ELF-1 (cell line): ENCODE data around the gene EVPL.
"Not testable (repeated sequence)": the region's sequence is repeated elsewhere in the genome, so short reads cannot be mapped to it uniquely, and the experiment has no call there.

Experiments
- DNase-seq: peaks from one replicate; pipeline ENCODE4 v3.0.0-alpha.2; 2016; ENCODE audit warnings: low read depth, low spot score

The EVPL gene

DNA sequence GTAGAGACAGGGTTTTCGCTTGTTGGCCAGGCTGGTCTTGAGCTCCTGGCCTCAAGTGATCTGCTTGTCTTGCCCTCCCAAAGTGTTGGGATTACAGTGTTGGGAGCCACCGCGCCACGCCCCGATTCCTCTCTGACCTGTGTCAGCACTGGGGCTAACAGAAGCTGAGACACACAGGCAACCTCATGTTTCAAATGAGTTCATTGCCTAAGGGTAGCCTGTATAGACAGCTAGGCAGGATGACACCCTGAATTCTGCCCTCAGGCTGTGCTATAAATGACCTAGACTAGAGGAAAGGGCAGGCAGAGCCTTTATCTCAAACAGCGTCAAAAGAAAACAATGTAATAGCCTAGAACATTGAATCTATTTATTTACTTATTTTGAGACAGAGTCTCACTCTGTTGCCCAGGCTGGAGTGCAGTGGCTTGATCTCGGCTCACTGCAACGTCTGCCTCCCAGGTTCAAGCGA is 28.7 kb downstream of the EVPL start:
- peak; percentile 60 for DNase-seq

DNA sequence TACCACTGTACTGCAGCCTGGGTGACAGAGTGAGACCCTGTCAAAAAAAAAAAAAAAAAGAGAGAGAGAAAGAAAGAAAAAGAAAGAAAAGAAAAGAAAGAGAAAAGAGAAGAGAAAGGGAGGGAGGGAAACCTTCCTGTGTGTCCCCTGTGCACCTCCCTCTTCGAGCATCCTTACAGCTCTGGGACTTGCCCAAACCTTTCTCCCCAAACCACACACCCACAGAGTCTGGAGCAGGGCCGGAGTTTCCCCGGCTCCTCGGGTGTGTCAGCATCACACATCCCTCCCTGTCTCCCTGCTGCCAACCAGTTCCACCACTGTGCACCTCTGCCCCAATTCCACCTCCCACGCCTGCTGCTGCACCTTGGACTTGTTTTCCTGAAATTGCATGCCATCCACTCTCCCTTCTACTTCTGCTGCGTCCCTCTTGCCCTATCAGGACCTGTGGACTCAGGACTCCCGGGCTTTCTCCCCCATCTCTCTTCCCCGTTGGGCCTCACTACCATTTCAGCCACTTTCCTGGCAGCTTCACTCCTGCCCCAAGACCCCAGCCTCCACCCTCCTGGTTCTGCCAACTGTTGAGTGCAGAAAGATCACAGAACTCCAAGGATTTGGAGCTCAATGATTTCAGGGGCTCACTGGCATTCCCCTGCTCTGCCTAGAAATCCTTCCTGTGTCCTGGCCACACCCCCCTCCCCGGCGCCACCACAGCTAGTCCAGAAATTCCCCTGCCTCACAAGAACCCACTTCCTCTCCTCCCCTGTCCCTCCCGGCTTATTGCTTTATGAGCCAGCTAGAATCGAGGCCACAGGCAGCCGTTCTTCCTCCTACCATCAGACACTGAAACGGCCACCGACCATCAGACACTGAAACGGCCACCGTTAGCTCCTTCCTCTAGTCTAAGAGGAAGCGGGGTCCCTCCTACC is 30.2 kb downstream of the EVPL start:
- no peak for DNase-seq

DNA sequence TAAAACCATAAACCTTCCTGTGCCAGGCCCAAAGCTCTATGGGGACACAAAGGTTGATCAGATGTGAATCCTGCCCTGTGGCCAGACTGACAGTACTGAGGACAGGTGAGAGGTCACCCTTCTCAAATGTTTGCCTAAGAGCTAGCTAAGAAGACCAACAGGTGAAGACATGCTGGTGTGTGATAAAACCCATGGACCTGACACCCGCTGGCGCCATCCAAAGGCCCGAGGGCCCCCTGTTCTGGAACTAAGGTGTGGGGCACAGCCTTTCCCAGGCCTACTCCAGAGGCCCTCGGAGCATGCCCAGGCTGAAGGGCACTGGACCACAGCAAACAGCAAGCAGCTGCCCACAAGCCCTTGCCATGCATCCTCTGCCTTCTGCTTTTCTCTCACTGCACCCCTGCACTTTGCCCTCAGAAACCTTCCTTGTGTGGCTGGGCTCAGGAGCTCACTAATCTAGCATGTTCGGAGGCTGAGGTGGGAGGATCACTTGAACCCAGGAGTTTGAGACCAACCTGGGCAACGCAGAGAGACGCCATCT is 31.7 kb downstream of the EVPL start:
- DNase-seq, result no peak

DNA sequence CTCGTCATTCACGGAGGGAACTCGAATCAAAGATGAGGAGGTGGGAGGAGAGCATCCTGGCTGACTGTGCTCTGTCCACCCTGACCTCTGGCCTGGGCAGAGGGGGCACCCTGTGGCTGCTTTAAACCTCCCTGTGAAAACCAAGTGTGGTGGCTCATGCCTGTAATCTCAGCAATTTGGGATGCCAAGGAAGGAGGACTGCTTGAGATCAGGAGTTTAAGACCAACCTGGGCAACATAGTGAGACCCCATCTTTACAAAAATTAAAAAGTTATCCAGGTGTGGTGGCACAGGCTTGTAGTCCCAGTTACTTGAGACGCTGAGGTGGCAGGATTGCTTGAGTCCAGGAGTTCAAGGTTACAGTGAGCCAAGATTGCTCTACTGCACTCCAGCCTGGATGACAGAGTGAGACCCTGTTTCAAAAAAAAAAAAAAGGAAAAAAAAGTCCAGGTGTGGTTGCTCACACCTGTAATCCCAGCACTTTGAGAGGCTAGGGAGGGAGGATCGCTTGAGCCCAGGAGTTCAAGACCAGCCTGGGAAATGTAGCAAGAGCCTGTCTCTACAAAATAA is 32.2 kb downstream of the EVPL start:
- DNase-seq, result no peak

DNA sequence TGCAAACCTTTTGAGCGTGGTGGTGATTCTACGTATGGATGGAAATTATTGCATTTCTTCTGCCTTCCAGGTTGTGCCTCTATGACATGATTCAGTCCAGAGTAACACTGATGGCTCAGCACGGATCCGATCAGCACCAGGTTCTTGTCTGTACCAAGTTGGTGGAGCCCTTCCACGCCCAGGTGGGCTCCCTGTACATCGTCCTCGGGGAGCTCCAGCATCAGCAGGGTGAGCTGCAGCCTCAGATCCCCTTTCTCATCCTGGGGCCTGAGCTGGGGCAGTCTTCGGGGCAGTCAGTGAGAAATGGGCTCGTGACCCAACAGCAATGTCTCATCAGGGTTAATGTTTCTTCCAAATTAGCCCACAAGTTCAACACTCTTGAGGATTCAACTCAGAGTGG is 35.7 kb downstream of the EVPL start:
- DNase-seq, result no peak

DNA sequence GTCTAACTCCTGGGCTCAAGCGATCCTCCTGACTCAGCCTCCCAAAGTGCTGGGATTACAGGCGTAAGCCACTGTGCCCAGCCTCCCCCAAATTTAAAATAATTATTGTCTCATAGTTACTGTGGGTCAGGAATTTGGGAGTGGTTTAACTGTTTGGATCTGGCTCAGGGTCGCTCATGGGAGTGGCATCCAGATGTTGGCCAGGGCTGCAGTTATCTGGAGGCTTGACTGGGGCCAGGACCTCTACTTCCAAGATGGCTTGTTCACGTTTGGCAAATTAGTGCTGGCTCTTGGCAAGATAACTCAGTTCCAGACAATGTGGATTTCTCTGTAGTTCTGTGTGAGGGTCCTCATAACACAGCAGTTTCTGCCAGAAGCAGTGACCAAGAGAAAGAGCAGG is 40.1 kb downstream of the EVPL start:
- no peak for DNase-seq

DNA sequence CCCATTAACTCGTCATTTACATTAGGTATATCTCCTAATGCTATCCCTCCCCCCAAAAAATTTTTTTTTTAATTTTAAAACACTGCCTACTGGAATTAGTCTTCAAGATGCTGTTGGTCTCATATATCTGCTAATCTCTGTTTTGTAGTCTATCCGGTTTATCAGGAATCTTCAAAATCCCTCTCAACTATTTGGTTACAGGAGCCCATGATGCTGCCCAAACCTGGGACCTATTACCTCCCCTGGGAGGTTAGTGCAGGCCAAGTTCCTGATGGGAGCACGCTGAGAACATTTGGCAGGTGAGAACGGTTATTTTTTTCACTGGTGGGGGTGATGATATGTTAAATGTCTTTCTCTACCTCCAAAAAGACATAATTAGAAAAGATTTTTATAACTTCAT is 41.1 kb downstream of the EVPL start:
- no peak for DNase-seq

DNA sequence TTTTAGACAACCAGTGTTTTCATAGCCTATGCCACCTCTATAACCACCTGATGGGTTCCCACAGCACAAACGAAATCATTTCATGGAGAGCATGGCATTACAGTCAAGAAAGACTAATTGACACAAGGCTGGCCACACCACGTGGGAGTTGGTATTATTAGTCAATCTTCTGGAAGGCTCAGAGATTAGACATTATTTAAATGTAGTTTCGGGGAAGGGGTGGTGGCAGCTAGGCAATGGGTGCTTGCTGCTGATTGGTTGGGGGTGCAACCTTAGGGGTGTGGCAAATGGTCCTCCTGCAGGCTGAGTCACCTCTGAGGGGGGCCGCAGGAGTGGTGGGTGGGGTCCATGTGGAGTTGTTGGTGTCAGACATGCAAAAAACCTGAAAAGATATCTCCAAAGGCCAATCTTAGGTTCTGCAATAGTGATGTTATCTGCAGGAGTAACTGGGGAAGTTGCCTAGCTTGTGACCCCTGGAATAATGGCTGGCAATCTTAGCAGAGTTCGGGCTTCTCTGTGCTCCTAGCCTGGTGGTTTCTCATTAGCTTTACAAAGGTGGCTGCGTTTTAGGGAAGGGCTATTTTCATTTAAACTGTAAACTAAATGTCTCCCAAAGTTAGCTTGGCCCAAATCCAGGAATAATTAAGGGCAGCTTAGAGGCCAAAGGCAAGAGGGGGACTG is 43.5 kb downstream of the EVPL start:
- peak; percentile 55 for DNase-seq

DNA sequence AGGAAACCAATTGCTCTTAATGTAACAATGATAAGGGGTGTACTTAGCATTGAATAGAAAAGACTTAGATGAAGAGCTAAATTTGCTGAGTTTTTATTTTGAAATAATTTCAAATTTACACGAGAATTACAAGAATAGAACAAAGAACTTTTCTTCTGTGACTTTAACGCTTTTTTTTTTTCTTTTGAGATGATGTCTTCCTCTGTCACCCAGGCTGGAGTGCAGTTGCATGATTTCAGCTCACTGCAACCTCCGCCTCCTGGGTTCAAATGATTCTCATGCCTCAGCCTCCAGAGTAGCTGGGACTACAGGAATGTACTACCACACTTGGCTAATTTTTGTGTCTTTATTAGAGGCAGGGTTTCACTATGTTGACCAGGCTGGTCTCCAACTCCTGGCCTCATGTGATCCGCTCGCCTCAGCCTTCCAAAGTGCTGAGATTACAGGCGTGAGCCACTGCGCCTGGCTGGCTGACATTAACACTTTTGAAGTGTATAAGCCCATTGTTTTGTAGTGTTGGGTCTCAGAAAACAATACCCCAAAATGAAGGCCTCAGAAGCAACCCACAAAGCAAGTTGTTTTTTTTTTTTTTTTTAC is 46.0 kb downstream of the EVPL start:
- DNase-seq, result no peak

DNA sequence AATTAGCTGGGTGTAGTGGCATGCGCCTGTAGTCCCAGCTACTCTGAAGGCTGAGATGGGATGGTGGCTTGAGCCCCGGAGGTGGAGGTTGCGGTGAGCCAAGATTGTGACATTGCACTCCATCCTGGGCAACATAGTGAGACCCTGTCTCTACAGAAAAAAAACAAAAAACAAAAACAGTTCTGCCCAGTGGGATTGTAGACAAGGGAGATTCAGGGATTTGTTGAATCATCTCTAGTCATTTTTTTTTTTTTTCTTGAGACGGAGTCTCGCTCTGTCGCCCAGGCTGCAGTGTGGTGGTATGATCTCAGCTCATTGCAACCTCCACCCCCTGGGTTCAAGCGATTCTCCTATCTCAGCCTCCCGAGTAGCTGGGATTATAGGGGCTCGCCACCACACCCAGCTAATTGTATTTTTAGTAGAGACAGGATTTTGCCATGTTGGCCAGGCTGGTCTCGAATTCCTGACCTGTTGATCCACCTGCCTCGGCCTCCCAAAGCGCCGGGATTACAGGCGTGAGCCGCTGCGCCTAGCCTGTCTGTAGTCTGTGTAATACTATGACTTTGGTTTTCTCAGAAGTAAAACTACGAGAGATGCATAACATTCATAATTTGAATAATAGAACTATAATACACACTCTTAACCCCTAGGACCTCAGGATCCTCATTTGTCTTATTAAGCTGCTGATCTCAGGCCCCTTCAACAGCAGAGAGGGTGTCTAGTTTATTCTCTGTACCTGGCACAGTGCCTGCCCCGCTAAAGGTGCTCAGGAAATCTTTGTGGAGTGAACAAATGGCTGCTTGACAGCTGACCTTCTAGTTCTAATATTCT is 46.7 kb downstream of the EVPL start:
- DNase-seq, result no peak

DNA sequence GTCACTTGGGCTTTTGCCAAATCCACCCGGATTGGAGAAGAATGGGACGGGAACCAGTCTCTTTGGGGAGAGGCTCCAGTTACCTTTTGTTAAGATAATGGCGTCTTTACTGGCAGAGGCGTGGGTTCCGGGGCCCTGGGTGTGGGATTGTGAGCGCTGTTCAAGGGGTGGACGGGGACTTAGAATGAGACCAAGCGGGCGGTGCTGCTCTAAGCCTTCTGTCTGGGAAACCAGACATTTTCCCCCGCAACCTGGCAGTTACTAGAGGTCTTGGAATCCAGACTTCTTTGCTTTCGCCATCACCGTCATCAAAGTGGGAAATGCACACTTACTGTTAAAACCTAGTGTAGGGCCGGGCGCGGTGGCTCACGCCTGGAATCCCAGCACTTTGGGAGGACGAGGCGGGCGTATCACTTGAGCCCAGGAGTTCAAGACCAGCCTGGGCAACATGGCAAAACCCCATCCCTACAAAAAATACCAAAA is 47.4 kb downstream of the EVPL start:
- no peak for DNase-seq

DNA sequence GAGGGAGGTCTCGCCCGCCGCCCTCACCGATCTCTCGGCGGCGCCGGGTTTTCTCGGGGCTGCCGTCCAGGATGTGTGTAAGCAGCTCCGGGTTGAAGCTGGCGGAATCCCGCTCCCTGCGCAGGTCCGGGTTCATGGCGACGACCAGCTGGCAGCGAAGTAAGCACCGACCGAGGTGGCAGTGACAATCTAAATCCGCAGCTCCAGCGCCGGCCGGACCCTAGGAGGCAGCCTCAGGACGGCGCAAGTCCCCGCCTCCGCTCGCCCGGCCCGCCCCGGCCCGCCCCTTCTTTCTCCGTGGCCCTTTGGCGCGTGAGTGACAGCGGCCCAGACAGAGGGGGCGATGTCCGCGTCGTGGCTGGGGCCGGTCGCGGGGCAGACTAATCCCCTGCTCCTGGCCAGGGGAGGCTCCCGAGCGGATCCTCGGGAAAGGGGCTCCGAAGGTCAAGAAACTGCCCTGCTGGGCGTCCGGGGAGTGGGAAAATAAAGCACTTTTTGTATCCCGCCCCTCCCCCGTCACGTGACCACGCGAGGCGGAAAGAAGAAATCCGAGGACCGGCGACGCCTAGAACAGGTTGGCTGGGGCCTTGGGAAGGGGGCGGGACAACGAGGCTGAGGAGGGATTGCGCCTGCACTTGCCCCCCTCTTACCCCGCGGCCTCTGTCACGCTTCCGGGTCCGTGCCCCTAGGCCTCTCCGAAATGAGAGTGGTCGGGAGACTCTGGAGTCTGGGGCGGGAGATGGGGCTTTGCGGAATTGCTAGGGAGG is 48.0 kb downstream of the EVPL start, which contains the start of the genes ACOX1 and TEN1:
ACOX1 (minus strand) TSS at position 229 of the 767 bp plus-strand sequence; CDS start at position 136, 93 bp downstream.
TEN1 (plus strand) TSS at position 303 of the 767 bp plus-strand sequence. CDS start 6,953 bp downstream, outside the sequence.
- DNase-seq, result peak; percentile 98

DNA sequence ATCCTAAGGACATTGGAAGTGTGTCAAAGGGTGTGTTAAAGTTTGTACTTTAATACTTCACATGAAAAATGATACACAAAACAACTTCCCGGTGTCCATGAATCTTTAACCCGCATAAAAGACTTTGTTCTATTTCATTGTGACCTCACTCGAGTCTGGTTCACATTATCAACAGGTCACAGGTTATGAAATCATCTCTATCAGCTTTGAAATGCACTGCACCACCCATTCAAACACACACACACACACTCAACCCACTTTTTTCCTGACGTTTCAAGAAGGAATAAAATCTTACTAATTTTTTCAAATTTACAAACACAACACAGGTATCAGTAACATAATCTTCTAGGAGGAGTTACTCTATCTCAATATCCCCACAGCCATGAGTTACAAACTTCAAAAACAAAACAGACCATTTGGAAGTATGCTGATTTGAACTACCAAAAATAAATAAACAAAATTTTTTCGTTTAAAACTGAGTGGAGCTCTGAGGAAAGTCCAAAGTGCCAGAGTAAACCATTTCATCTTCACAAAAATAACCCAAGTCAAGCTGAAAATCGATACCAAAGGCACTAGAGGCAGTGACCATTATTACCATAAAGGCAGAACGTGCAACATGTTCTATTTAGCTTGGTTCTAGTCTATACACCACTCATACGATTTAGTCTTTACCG is 50.8 kb downstream of the EVPL start:
- no peak for DNase-seq

DNA sequence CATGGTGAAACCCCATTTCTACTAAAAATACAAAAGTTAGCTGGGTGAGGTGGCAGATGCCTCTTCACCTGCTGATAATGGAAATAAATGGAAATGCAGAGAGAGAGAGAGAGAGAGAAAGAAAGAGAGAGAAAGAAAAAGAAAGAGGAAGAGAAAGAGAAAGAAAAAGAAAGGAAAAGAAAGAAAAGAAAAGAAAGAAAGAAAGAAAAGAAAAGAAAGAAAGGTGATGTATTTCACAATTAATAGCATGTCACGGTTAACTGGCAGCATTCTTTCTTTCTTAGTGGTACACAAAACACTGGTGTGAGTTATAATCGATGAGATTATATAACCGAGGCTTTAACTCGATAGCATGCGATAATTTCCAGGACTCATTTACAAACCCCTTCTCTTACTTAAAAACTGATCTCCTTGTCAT is 51.3 kb downstream of the EVPL start:
- DNase-seq, result no peak

DNA sequence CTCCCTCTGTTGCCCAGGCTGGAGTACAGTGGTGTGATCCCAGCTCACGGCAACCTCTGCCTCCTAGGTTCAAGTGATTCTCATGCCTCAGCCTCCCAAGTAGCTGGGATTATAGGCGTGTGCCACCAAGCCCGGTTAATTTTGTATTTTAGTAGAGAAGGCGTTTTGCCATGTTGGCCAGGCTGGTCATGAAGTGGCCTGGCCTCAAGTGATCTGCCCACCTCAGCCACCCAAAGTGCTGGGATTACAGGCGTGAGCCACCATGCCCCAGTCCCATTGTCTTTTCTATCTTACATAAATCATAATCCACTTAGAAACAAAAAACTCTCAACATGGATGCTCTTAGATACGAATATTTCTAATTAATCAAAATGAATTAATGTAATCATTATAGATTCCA is 51.9 kb downstream of the EVPL start:
- DNase-seq, result not testable (repeated sequence)

DNA sequence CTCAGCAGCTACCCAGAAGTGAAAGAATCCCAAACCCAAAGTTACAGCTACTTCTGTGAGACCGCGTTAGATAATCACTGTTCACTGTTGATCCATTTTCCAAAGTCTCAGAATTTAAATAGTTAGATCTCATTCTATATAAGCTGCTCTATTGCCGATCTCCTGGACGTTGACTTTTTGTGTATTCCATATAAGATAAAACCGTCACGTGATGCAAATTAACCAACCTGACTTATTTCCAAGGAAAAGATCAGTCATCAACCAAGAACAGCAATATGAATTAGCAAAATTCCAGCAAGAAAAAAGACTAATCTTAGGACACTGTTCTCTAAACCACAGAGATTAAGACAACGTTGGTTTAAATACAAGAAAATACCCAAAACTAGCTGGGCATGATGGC is 56.5 kb downstream of the EVPL start:
- DNase-seq, result no peak

DNA sequence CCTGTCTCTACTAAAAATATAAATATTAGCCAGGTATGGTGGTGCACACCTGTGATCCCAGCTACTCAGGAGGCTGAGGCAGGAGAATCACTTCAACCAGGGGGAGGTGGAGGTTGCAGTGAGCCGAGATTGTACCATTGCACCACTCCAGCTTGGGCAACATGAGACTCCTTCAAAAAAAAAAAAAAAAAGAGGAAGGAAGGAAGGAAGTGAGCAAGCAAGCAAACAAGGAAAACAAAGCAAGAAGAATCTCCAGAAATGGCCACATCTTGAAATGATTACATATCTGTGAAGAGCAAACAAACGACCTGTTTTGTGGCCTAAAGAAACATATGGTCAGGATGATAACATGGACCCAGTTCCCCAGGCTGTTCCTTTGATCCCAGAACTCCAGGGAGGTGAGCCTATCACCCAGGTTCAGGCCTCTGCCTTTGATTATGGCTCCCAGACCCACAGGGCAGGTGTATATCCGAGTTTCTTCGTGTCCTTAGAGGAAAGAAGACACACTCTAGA is 57.0 kb downstream of the EVPL start:
- no peak for DNase-seq

DNA sequence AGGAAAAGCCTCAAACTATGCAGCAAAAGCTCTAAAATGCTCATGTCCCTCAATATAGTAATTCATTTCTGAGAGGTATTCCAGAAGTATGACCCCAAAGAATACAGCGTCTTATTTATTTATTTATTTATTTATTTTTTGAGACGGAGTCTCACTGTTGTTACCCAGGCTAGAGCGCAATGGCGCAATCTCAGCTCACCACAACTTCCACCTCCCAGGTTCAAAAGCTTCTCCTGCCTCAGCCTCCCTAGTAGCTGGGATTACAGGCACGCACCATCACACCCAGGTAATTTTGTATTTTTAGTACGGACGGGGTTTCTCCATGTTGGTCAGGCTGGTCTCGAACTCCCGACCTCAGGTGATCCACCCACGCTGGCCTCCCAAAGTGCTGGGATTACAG is 58.1 kb downstream of the EVPL start:
- DNase-seq, result not testable (repeated sequence)

DNA sequence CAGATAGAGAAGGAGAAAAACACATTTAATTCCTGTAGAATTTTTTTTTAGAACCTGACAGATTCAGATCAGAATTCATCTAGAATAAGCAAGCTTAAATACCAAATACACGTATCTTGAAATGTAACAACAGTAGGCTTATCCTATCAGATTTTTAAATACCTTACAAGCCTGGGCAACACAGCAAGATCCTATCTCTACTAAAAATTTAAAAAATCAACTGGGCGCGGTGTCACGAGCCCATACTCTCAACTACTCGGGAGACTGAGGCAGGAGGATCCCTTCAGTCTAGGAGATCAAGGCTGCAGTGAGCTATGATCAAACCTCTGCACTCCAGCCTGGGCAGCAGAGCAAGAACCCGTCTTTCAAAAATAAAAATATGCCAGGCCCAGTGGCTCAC is 61.6 kb downstream of the EVPL start:
- no peak for DNase-seq
